Activated gamma-delta T cell (primary cell): ENCODE measurements around the gene GPR180.

Source experiments
- DNase-seq: peaks from one replicate; lab custom pipeline; 2025; lab: John Stamatoyannopoulos, UW
- total RNA-seq, 2 donors: gene quantifications; one replicate each; lab custom pipeline; 2026; lab: John Stamatoyannopoulos, UW

Gene GPR180
- 23.6 to 31.5 reads per million in 2 donors for total RNA-seq

DNA sequence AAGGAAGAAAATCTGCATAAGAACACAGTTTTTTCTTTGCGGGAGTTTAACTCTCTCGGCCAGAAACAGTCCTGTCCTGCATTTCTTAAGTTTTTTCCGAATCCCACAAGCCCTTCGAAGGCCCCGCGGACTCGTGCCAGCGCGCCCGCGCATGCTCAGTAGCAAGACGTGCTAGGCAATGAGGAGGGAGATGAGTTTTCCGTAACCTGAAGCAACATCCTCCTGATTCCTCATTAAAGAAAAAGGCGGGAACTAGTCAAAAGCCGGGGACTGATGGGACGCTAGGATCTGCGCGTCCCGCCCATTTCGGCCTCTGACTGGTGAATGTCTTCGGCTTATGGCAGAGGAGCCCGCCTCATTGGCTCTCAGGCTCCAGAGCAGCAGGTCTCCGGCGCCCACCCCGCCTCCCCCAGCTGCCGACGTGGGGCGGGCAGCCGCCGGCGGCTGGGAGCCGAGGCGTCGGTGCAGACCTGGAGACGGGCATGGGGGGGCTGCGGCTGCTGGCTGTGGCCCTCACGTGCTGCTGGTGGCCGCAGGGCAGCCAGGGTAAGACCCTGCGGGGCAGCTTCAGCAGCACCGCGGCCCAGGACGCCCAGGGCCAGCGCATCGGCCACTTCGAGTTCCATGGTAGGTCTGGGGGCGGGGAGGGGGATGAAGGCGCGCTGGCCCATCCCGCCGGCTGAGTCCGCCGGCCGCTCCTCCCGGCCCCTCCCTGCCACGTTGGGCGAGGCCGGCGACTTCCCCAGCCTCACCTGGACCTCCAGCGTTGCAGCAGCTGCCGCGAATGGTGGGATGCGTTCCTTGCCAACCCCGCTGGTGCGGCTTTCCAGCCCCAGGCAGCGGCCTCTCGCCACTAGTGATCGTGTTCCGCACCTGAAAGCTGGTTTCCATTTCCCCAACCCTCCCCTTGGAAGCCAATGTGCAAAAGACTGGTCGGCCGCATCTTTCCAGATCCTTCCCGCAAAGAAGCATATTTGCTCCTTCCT is at the start of gene GPR180:
Gene GPR180, plus strand, starts transcription at position 412 of the 986 bp plus-strand sequence. Its CDS starts 71 bp downstream, at position 483.
- peak; percentile 77 for DNase-seq

DNA sequence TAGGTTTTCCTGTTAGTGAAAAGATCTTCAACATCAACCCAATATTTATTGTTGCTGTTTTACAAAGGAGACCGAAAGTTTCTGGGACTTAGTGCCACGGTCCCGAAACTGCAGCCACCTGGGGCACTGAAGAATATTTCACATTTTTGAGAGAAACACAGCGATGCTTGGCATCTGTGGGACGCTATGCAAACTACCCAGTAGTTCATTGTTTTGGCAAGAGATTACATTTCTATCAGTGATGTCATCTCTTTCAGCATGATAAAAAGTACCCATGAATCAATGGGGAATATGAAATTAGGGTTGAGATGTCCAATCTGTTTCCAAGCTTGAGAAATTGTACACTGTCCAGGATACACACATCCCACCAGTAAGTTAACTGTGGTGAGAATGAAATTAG is 49.6 kb upstream of the GPR180 start:
- DNase-seq: no peak

DNA sequence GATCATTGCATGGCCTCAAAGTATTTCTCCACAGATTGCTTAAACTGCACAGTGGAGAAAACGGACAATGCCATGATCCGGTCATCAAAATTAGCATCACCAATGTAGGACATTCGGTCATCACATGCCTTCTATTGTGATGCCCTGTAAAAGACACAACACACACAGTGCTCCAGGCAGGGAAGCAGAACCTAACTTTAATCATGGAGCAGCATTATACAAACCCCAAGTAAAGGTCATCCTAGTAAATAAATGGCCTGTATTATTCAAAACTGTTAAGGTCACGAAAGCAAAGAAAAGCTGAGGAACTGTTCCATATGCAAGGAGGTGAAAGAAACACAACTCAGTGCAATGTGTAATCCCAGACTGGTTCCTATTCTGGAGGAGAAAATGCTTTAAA is 47.9 kb upstream of the GPR180 start:
- DNase-seq: no peak

DNA sequence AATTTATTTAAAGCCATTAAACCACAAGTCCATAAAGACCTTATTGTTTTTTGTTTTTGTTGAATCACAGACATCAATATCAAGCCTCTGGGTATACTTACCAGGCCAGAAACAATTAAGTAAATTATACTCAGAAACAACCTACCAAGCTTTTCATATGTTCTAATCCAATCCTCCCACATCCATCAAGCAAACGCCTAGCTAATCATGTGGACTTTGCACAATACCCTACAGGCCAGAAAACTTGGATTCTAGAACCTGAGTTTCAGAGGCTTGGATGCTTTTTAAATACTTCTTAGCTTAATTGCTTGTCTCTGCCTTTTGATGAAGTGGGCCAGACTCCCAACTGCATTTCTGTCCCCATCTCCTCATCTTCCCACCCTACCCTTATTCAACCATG is 45.6 kb upstream of the GPR180 start:
- DNase-seq: no peak

DNA sequence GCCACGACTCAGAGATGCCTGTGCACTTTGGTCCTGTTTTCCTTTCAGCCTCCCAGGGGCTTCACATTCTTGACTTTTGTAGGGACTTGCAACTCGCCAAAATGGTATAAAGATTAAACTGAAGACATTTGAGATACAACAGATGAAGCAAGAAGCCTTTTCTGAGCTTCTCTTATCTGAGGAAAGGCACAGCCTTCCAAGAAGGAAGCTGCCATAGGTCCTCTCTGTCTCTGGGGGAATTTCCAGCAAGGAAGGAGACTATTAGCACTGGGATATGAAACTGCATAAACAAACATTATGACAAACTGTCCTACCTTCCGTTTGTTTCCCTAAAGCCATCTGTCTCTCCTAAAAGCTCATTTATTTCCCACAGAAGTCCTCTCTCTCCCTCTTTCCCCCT is 45.0 kb upstream of the GPR180 start:
- DNase-seq: no peak

DNA sequence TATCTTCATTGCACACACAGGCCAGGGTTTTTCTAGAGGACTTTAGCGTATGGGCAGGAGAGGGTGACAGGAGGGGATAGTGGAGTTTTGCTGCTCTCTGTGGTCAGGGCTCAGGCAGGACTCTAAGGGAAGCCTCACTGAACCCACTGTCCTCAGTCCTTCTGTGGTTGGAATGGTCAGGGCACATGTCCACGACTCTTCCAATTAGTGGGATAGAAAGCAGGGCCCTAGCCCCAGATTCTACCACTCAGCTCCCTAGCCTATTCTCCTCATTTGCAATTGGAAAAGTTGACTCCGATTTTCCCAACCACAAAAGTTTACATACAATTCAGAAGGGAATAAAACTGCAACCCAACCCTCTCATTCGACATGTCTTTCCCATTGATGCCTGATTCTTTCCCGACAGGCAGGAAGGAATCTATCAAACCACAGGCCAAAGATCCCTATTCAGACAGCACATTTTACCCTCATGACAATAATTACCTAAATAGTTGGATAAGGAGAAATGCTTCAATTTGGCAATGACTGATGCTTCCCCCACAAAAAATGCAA is 43.9 kb upstream of the GPR180 start:
- DNase-seq: no peak

DNA sequence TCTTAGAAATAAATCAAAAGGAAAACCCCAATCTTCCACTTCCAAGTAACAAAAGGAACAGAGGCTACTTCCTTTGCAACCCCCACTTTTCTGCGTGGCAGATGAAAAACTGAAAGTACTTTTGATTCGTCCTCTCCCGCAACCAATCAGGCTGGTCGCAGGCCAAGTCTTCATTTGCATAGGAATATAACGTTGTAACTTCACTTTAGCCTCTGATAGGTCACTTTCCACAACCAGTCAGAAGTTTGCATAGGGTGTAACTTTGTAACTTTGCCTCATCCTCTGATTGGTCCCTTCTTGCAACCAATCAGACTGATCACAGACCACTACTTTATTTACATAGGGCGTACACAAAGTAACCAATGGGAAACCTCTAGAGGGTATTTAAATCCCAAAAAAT is 42.9 kb upstream of the GPR180 start:
- no peak for DNase-seq

DNA sequence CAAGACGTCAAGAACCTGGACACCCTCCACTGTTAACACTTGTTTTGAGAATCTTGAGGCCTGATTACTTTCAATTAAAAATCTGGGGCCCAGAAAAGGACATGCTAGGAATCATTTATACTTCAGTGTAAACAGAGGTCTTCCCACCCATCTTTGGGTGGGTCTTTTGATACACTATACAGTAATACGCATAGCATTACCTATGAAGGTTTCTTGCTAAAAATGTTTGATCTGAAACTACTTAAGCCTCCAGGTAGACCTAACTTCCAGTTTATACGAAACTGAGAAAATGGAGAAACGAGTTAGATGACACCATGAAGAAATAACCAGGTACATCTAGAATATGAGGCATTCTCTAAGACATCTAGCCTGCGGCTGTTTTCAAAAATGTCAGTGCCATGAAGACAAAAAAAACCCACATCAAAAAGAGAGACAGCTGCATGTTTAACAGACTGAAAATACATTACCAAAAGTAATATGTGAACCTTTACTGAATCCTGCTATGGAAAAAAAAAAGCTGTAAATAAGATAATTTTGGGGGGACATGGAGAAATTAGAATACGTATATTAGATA is 42.3 kb upstream of the GPR180 start:
- DNase-seq: no peak

DNA sequence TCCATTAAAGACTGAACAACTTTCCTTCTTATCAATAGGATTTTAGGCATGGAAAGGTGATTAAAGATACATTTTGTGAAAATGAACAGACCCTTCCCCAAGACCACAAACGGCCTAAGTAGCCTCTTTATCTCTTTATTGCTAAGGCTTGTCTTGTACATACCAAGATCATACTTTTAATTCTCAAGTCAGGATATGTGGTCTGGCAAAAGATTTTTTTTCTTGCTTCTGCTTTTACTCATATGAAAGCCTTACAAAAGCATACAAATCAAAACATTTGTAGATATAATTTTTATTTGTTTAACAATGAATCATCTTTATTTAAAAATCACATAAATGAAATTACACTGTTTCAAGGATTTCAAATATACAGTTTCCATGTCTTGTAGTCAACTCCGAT is 41.5 kb upstream of the GPR180 start:
- no peak for DNase-seq

DNA sequence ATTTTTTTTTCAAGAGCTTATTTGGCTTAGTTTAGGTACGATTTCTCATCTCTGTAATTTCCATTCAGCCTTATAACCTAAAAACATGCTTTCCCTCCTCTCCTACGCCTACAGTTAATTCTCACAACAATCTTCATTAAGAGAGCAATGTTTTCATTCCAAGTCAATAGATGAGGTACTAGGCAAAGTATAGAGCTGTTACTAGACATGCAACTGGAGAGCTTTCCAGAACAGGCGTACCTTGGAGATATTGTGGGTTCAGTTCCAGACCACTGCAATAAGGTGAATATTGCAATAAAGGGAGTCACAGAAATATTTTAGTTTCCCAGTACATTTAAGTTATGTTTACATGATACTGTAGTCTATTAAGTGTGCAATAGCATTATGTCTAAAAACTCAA is 40.5 kb upstream of the GPR180 start:
- no peak for DNase-seq

DNA sequence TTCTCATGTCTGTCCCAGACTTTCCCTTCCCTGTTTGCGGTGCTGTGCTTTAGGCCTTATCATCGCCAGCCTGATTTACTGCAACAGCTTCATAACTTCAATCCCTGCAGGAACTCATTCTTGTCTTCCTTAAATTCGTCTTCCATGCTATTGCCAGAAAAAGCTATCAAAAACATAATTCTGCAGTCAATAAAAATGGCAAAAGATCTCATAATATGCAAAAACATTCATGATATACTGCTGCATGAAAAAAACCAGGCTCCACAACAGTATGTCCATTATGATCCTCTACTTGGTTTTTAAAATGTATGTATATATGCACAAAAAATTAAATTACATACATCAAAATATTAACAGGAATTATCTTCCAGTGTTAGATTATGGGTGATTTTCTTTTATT is 34.1 kb upstream of the GPR180 start:
- no peak for DNase-seq

DNA sequence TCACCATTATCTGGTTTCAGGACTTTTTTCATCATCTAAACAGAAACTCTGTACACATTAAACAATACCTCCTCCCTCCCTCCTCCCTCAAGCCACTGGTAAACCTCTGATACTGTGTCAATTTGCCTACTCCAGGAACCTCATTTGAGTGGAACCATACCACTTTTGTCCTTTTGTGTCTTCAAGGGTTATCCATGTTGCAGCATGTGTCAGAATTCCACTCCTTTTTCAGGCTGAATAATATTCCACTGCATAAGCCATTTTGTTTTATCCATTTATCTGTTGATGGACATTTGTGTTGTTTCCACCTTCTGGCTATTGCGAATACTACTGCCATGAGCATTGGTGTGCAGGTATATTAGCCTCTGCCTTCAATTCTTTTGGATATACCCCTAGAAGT is 33.2 kb upstream of the GPR180 start:
- DNase-seq: no peak

DNA sequence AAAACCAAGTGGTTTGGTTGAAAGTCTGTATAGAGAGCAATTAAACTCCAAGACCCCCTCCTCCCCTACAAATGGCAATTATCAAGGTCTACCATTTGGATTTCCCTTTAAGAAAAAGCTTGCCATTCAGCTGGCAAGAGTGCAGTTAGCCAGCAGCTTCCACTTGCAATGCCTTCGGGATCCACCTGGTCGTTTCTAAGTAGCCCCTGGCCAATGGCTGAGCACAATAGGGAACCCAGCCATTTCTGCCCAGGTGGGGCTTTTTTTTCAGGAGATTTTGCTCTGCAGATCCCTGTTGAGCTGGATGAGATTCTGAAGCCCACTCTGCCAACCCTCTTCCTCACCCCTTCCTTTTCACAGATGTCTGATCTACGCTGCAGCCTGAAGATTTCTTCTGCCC is 32.0 kb upstream of the GPR180 start:
- no peak for DNase-seq

DNA sequence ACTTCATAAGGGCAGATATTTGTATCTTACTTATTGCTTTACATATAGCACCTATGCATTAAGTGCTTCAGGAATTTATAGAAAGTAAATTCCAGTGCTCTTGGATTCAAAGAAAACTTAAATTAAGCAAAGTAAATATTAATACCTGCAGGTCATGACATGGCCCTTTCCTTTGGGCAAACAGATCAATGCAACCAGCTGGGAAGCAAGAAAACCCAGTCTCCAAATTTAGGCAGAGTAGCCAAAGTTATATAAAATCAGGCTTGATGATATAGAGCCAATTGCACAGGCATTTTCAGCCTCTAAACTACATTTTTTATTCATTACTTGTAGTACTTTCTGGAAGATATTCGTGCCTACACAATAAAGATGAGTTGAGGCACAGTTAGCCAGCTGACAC is 22.6 kb upstream of the GPR180 start:
- DNase-seq: no peak

DNA sequence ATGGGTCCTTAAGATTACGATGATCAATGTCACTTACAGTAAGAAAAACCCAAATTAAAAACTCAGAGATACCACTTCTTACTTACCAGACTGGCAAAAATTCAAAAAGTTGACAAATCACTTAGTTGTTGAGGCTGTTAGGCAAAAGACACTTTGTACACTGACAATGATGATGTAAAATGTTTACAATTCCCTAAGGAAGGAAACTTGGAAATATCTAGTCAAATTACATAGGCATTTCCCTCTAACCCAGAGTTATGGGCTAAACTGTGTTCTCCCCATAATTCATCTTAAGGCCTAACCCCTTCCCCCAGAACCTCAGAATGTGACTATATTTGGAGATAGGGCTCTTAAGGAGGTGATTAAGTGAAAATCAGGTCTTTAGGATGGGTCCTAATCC is 17.7 kb upstream of the GPR180 start:
- DNase-seq: no peak

DNA sequence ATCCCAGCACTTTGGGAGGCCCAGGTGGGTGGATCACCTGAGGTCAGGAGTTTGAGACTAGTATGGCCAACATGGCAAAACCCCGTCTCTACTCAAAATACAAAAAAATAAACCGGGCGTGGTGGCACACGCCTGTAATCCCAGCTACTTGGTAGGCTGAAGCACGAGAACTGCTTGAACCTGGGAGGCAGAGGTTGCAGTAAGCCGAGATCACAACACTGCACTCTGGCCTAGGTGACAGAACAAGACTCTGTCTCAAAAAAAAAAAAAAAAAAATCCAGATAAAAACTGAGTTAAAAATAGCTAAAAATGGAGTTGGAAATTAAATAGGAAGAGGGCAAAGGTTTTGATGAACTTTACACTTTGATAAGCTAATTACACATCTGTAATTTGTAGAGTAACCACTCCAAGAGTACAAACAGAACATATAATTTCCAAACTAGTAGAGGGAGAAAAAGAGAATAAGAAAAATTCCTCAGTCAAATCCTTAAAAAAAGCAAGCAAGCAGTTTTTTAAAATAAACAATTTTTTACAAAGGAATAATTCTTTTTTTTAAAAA is 16.0 kb upstream of the GPR180 start:
- DNase-seq: no peak

DNA sequence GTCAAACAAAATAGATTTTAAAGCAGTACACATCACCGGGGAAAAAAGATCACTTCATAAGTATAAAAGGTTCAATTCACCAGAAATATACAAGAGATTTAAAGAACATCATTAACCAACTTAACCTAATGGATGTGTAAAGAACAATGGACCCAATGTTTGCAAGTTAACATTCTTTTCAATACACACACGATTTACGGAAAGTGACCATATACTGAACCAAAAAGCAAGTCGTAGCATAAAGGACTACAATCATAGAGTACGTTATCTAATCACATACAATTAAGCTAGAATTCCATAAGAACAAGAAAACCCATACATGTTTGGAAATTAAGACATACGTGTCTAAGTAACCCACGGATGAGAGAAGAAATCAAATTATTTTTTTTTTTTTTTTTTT is 15.3 kb upstream of the GPR180 start:
- DNase-seq: no peak

DNA sequence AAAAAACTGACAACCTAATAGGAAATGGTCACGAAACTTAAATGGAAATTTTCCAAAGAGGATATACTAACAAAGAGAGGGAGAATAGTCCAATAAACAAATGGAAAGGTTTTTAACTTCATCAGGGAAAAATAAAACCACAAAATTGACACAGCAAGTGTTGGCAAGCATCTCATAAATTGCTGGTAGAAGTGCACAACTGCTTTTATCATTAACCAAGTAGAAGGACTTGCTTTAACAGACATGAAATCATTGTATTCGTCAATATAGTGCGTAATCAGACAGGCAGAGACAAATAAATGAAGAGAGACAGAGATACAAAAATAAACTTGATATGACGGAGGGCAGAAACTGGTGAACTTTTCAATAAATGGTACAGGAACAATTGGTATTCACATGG is 13.1 kb upstream of the GPR180 start:
- DNase-seq: no peak

DNA sequence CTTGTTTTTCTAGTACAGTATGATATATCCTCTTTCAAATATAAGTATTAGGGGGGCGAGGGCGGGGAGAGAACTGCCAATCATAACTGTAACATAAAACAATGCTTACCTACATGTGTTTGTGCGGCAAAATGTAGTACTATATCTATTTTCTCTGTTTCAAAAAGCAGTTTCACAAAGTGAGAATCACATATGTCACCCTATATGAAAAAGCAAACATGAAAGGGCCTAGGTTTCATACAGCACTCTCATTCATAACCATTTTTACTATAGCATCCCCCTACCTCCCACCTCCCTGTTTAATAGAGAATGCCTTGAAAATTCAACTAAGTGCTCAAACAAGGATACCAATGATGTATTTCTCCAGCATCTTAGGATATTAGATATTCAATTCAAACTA is 10.9 kb upstream of the GPR180 start:
- DNase-seq: no peak

DNA sequence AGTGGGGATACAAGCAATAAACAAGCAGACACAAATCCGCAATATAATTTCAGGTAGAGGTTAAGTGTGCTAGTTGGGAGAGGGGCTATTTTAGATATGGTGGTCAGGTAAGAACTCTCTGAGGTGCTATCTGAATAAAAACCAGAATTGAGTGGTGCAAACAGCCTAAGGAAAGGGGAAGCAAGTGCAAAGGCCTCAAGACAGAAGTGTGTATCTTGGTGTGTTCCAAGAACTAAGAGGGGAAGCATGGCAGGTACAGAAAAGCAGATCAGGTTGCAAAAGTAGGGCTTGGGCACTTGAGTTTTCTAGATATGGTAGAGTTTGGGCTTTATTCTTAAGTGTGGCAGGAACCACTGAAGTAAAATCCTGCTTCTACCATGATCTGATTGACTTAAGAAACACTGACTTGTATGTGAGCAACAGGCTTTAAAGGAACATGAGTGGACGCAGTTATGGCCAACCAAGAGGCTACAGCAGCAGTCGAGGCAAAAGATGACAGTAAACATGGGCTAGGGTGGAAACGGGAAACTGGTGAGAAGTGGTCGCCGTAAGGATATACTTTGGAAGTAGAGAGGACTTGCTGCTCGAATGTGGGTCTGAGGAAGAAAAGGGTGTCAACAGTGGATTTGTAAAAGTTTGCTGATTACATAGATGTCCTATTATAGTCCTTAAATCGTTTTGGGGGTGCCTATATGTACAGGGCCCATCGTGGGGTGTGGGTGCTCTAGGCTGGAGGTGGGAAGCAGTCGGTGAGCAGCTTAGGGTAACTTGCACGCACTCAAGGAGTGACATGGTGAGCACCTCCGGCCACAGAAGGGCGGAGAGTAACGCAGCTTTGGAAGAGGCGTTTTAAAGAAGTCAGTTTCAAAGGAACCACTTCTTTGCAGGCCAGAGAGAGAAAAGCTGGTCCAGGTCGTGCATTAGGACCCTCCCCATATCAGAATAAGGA is 6.4 kb upstream of the GPR180 start:
- no peak for DNase-seq

DNA sequence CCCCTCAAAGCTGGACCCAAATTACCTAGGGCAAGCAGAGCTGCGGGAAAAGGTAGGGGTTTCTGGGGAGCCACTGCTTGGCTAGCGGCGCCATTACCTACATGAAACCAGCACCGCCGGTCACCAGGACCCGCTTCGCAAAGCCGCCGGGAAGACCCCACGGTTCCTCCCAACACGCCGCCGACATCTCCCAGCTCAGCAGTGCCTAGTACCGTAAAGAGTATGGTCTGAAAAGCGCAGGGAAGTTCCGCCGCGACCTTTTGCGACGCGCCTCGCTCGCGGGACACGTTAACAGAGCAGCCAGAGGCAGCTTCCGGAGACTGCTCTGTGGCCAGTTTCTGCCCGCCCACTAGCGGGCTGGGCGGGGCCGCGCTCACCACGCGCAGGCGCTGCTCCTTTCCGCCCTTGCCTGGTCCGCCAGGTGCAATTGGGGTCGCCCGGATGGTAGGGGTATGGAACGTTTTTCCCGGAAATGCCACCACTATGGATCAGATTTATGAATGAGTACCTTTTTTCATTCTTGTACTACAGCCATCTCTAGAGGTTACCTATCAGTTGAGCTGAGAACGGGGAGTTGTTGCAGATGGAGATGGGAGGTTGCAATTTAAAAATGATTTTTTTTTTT is 5.6 kb upstream of the GPR180 start, which contains the start of gene TGDS:
Gene TGDS, minus strand, starts transcription at position 203 of the 625 bp plus-strand sequence. Its CDS starts 16 bp downstream, at position 187.
- DNase-seq: peak; percentile 82
